D721Med (cell line): ENCODE results near the gene MYL7.
A peak's percentile ranks its signal among the peaks of the same experiment; 100 is the strongest.

Experiments used
- DNase-seq: peaks from one replicate; pipeline ENCODE4 v3.0.0; 2011; ENCODE audit warnings: low spot score; ENCODE audit not compliant: insufficient read length
- FAIRE-seq: peaks from 2 replicates; lab custom pipeline; 2011; peaks lifted over from hg19 to GRCh38; lab: Jason Lieb, UNC
- CTCF ChIP-seq: IDR thresholded peaks from 2 replicates; pipeline ENCODE4 v1.5.1; 2012; ENCODE audit warnings: mild to moderate bottlenecking, control low read depth; ENCODE audit not compliant: insufficient read depth; ENCODE audit errors: missing control alignments

The MYL7 gene

GRCh38 chr7:44103923-44104859 lies 36.9 kb downstream of the MYL7 start, which contains the start of gene AEBP1:
TSS of gene AEBP1 (plus strand) at chr7:44104345. CDS start at chr7:44104666, 321 bp downstream.
- FAIRE-seq (no peak), DNase-seq (peak; percentile 92)
- TF ChIP-seq CTCF: no peak

GRCh38 chr7:44103566-44103922 lies 37.6 kb downstream of the MYL7 start:
- FAIRE-seq (no peak), DNase-seq (no peak)
- no peak for TF ChIP-seq CTCF

DNA sequence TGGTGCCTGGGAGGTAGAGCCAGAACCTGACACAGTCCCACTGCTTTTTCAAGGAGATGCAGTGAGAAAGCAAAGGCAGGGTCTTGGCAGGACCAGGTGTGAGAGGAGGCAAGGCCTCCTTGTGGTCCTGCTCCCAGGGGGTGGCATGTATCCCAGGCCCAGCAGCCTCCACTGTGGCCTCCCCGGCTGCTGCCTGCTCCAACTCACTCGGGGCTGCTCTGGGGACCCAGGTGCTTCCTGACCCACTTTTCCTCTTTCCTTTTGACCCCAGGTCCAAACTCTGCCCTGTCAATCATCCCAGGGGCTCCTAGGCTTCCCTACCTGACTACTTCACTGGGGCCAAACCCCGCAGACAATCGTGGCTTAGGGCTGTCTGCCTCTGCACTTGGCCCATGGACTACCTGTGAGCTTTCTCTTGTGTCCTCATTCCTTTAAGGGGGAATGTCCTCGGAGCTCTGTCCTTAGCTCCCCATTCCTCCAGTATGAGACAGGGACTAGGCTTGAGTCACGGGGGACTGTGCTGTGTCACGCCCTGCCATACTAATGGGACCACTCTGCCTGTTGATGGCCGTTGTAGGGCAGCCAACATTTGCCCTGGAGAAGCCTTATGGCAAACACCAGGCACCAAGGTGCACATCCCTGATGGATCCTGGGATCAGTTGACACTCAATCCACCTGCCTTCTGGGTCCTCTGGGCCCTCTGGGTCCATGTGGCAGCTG lies 38.1 kb downstream of the MYL7 start:
- DNase-seq (no peak), FAIRE-seq (no peak)
- TF ChIP-seq CTCF: no peak

DNA sequence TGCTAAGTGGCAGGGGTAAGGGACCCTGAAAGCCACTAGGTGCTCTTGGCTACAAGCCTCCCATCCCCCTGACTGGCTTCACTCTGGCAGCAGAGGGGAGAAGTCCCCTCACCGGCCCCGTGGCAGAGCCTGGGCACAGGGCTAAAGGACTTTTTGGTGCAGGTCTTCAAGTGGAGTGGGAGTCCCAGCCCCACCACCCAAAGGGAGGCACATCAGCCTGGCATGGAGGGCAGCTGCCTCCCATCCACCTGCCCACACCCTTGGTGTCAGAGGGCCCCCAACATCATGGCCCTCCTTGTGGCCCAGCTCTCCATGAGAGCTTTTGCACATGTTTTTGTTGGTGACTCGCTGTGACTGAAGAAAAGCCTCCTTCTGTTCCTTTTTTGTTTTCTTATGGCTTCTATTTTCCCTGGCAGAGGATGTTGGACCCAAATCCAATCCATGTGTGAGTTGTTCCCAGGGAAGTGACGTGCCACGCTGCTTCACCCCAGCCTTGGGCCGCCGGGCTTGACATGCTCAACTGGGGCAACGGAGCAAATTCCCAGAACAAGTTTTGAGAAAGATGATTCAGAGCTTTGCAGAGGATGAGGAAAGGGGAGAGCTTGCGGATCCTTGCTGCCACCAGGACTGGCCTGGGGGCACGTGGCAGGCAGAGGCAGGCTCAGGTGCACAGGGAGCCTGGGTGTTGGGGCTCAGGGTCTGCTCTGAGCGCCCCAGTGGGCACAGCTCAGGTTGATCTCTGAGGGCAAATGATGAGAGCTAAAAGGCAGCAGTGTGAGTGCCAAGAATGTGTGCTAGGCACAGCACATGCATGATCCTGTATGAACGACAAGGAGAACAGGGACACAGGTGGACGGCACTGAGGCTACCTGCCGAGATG lies 38.9 kb downstream of the MYL7 start:
- DNase-seq (no peak), FAIRE-seq (no peak)
- no peak for TF ChIP-seq CTCF

- FAIRE-seq (no peak), DNase-seq (no peak)
- no peak for TF ChIP-seq CTCF
Measured at GRCh38 chr7:44101303-44101965, 39.7 kb downstream of the MYL7 start.
